Measurements from ENCODE around the gene TTC33.

DNA sequence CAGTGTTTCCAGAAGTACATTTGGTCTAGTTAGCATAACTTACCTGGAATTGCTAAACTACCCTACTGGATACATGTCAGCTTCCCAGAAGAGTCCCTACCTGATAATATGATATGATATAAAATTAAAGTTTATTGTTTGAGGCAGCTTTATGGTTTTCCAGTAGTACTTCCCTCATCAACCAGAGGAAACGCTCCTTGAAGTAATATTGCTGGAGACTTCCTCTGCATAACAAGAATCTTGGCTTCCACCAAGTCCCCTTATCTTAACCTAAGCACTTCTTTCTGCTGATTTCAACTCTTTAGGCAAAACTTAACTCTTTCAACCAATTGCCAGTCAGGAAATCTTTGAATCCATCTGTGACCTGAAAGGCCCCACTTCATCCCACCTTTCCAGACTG, 290.3 kb downstream of the TTC33 start:
- TF ChIP-seq POLR2AphosphoS5 (IDR thresholded peaks at IDR 0.05; ENCODE audit: low read depth, low read length) (no peak), SMC3 (IDR thresholded peaks at IDR 0.05; ENCODE audit: low read depth, low read length) (no peak)

Data from SK-N-SH (cell line).